Activated T-helper 17 cell treated with anti-CD3 and anti-CD28 coated beads, Interleukin-2, amount 50 U/mL, for 72 hours (primary cell): ENCODE measurements around the gene MMP25. TPM values are rescaled to one million over a fixed set of nuclear protein-coding genes. Genes with fewer than 3 reads are reported as not detected.
A peak's percentile ranks its signal among the peaks of the same experiment; 100 is the strongest.

Experiments used
- ATAC-seq: fragments of 150-1000 bp; cut with Tn5 transposase; replicated peaks from 2 replicates; pipeline ENCODE4 v1.10.0; 2021; ENCODE audit warnings: mild to moderate bottlenecking, moderate library complexity
- H3K27ac Mint-ChIP-seq: one replicate; pipeline ENCODE4 v1.8.0; 2022; ENCODE audit warnings: mixed read lengths
- H3K27me3 Mint-ChIP-seq: one replicate; pipeline ENCODE4 v1.8.0; 2022; ENCODE audit warnings: mixed read lengths
- H3K36me3 Mint-ChIP-seq: one replicate; pipeline ENCODE4 v1.8.0; 2022; ENCODE audit warnings: low read depth, mild to moderate bottlenecking, mixed read lengths
- H3K4me1 Mint-ChIP-seq: one replicate; pipeline ENCODE4 v1.8.0; 2022; ENCODE audit warnings: mixed read lengths
- H3K4me3 Mint-ChIP-seq: one replicate; pipeline ENCODE4 v1.8.0; 2022; ENCODE audit warnings: mild to moderate bottlenecking, mixed read lengths
- H3K9me3 Mint-ChIP-seq: one replicate; pipeline ENCODE4 v1.8.0; 2022; ENCODE audit warnings: mixed read lengths
- total RNA-seq, 2 donors: library from RNA; stranded (reverse); gene quantifications; one replicate each; pipeline ENCODE4 v1.2.3, GENCODE V29; 2022

MMP25 gene
- total RNA-seq, 2 donors from 2014 or later: 5.9 to 7.1 TPM

GRCh38 chr16:3106205-3106928 lies 60.0 kb downstream of the MMP25 start:
- H3K27me3 Mint-ChIP-seq: no peaks in the 10 kb centered on the region
- ATAC-seq: peak; percentile 96
- no peaks in the 10 kb centered on the region for H3K36me3 Mint-ChIP-seq
- H3K27ac Mint-ChIP-seq: peak overlapping the region; percentile 77
- H3K4me3 Mint-ChIP-seq: peak overlapping the region; percentile 81
- H3K4me1 Mint-ChIP-seq: peaks cover 17% of the 10 kb centered on the region
- no peaks in the 10 kb centered on the region for H3K9me3 Mint-ChIP-seq

Other genes with a start within 250 kb of the MMP25 start
- gene PRSS41, start 248.1 kb upstream of the MMP25 start, total RNA-seq: not detected
- gene PRSS21, start 229.3 kb upstream of the MMP25 start, total RNA-seq: 1 to 10 TPM; 1.2 to 4.8 TPM
- 1 to 10 TPM; 4.0 to 5.7 TPM for gene ZG16B, start 216.3 kb upstream of the MMP25 start, total RNA-seq
- gene PRSS22, start 188.4 kb upstream of the MMP25 start, total RNA-seq: 1 to 10 TPM in 1 of 2 donors, not detected in 1; 1.9 TPM
- gene FLYWCH2, start 163.3 kb upstream of the MMP25 start, total RNA-seq: 10 to 100 TPM; 13.5 to 14.6 TPM
- gene FLYWCH1, start 134.6 kb upstream of the MMP25 start, total RNA-seq: 10 to 100 TPM; 52.4 to 61.1 TPM
- not detected for gene KREMEN2, start 82.3 kb upstream of the MMP25 start, total RNA-seq
- gene PAQR4, start 77.2 kb upstream of the MMP25 start, total RNA-seq: 10 to 100 TPM; 24.4 to 41.4 TPM
- gene PKMYT1, start 66.1 kb upstream of the MMP25 start, total RNA-seq: 100 to 1,000 TPM in 1 of 2 donors, 10 to 100 TPM in 1; 97.7 to 154 TPM
- gene CLDN9, start 33.6 kb upstream of the MMP25 start, total RNA-seq: under 1 TPM in 1 of 2 donors, not detected in 1; 0.15 TPM
- not detected for gene CLDN6, start 28.4 kb upstream of the MMP25 start, total RNA-seq
- 10 to 100 TPM in 1 of 2 donors, 1 to 10 TPM in 1; 9.7 to 11.9 TPM for gene TNFRSF12A, start 26.2 kb upstream of the MMP25 start, total RNA-seq
- gene HCFC1R1, start 22.6 kb upstream of the MMP25 start, total RNA-seq: 10 to 100 TPM; 28.2 to 46.0 TPM
- 10 to 100 TPM; 49.8 to 68.1 TPM for gene THOC6, start 22.5 kb upstream of the MMP25 start, total RNA-seq
- 10 to 100 TPM in 1 of 2 donors, 1 to 10 TPM in 1; 1.1 to 12.1 TPM for gene BICDL2, start 9.6 kb upstream of the MMP25 start, total RNA-seq
- gene IL32, start 19.1 kb downstream of the MMP25 start, total RNA-seq: 1,000 to 10,000 TPM; 3,603 to 3,666 TPM
- gene ZSCAN10, start 52.7 kb downstream of the MMP25 start, total RNA-seq: under 1 TPM; 0.34 to 0.45 TPM
- gene ZNF205, start 66.0 kb downstream of the MMP25 start, total RNA-seq: not detected
- 1 to 10 TPM; 6.4 to 8.6 TPM for gene ZNF213, start 88.5 kb downstream of the MMP25 start, total RNA-seq
- gene OR1F1, start 141.6 kb downstream of the MMP25 start, total RNA-seq: under 1 TPM in 1 of 2 donors, not detected in 1; 0.37 TPM
- gene ZNF200, start 188.6 kb downstream of the MMP25 start, total RNA-seq: 10 to 100 TPM; 14.6 to 23.2 TPM
- gene MEFV, start 210.1 kb downstream of the MMP25 start, total RNA-seq: under 1 TPM in 1 of 2 donors, not detected in 1; 0.11 TPM
- 10 to 100 TPM; 19.3 to 21.4 TPM for gene ZNF263, start 236.9 kb downstream of the MMP25 start, total RNA-seq